Erythroblast (primary cell): Measurements from ENCODE around the gene CEPT1.

Experiments used
- GATA1 ChIP-seq: IDR thresholded peaks from 2 replicates; pipeline ENCODE4 v1.6.1; 2011; ENCODE audit warnings: low read depth, mild to moderate bottlenecking, control low read depth, low read length, moderate library complexity
- POLR2A ChIP-seq: IDR thresholded peaks from 2 replicates; pipeline ENCODE4 v1.6.1; 2011; ENCODE audit warnings: mild to moderate bottlenecking, low read length

DNA sequence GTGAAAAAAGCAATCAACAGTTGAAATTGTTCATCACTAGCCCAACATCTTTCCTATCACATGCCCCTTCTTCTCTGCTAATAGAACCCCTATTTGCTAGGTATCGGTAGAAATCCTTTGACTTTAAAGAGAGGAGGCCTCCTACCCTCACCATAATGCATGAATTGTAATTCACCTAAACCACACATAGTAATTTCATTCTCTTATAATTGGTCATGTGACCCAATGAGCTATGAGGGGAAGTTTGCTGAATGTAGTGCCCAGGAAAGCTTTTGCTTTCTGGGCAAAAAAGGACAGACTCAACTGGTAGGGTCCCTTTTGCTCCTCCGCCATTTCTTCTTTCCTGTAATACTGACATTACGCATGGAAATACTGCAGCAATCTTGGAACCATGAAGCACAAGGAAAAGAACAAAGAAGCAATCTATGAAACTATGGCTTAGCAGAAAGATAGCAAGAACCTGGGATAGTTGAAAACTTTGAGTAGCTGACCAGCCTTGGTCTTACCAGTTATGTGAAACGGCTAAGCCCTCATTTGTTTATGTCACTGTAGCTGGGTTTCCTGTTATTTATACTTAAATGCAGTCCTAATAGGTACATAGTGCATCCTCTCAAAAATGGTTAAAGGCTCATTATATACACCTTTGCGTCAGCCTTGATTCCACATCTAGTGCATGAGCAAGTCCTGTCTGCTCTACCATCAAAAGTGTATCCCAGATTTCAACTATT, 77.3 kb downstream of the CEPT1 start:
- TF ChIP-seq POLR2A (no peak), GATA1 (no peak)
